ENCODE results near the gene TOR3A.

GRCh38 chr1:179119513-179119912, 37.6 kb downstream of the TOR3A start:
- TF ChIP-seq REST (IDR thresholded peaks at IDR 0.05) (no peak), CTCF (IDR thresholded peaks at IDR 0.05) (no peak), JUN (IDR thresholded peaks at IDR 0.05) (no peak), BHLHE40 (IDR thresholded peaks at IDR 0.05; ENCODE audit: low read depth, low read length) (no peak), CHD4 (IDR thresholded peaks at IDR 0.05; ENCODE audit: borderline replicate concordance) (no peak), ZNF302 (CRISPR knock-in tag; IDR thresholded peaks at IDR 0.05) (no peak), MAX (IDR thresholded peaks at IDR 0.05) (no peak), POLR2A (IDR thresholded peaks at IDR 0.05; ENCODE audit: low read length) (no peak), KDM1A (IDR thresholded peaks at IDR 0.05; ENCODE audit: low read depth) (no peak), EP300 (IDR thresholded peaks at IDR 0.05) (no peak), USF2 (IDR thresholded peaks at IDR 0.05) (no peak)

Measured in A549 (cell line).